ENCODE data around the gene HTT.

DNA sequence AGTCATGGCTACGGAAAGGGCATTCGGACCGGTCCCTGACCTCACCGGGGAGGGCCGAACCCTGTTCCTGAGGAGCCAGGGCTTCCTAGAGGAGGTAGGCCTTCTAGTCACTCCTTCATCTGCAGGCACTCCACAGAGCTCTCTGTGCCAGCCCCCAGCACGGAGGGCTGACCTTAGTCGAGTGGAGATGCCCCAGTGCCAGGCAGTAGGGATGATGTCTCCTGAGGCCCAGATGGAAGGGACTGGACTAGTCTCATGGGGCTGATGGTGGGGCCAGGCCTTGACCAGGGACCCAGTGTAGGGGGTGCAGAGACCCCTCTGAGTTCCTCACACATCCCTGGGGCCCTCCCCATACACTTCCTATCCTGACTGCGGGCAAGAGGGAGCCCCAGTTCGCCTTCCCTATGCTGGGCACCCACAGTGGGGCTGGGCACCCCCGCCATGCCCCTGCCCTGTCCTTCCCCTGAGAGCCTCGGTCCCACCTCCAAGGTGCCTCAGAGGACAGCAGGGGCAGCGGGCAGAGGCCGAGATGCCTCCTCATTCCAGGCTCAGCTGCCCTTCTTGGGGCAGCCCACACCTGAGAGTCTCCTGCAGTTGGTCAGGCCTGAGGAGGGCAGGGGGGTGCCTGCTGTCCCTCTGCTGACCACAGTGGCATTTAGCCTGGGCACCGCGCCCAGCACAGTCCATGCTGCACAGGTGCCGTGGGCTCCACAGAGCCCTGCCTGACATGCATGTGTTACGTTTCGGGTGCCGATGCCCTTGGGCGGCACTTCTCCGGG lies 173.1 kb downstream of the HTT start:
- TF ChIP-seq BACH1 (IDR thresholded peaks at IDR 0.05; ENCODE audit: low read length) = no peak
- TF ChIP-seq CTCF (IDR thresholded peaks at IDR 0.05; ENCODE audit: control extremely low read depth in 1 of 3, insufficient read depth in 1 of 3, low read depth in 1 of 3, low read length in 3 of 3) = no peak
- no peak for TF ChIP-seq SP1 (IDR thresholded peaks at IDR 0.05; ENCODE audit: low read depth, low read length)
- TF ChIP-seq POLR2A (IDR thresholded peaks at IDR 0.05; ENCODE audit: control extremely low read depth in 1 of 2, low read depth in 2 of 2, low read length in 2 of 2) = no peak
